Measurements from ENCODE around the gene KCNK1.

The KCNK1 gene

GRCh38 chr1:233707880-233708815 is 94.2 kb downstream of the KCNK1 start:
- DNase-seq = no peak

DNA sequence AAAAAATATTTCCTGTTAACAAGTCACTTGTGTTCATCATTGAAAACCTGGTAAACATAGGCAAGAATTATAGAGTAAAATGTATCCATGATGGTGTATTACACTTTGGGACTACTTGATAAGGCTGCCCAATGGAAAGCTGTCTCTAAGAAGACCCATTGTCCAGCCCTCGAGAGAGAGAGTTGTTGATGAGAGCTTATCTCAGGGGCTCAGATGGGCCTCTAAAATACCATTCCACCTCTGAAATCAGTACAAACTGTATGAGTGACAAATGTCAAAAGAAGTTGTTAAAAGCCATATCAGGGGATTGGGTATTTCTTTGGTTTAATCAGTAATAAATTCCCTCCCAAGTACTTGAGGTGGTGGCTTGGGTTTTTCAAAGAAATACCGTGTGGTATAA is 96.1 kb downstream of the KCNK1 start:
- DNase-seq = no peak

GRCh38 chr1:233710507-233710906 is 96.6 kb downstream of the KCNK1 start:
- DNase-seq = no peak

DNA sequence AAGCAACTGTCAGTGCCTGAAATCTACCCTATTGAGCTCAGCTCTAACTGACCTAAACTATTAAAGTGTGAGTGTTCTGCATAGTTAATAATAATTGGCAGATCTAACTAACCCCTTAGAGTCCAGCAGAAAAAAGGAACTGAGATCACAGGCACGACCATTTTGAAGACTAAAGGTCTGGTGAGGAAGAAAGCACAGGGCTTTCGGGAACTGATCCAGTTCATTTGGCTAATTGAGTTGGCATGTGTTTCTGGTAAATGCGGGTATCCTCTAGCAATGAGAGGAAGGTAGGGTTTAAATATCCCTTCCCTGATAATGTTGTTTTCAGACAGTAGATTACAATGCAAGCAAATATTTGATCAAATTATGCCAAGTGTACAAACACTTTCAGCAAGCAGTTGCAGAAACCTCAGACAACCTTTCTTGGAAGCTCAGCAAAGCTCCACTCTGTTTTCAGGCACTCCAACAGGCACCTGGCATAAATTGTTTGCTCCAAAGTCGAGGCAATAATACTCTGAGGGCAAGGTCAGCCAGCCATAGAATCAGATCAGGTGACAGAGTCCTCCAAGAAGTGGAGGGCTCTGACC is 100.8 kb downstream of the KCNK1 start:
- DNase-seq = no peak

- no peak for DNase-seq
Observed at GRCh38 chr1:233718057-233718456, 104.2 kb downstream of the KCNK1 start.

GRCh38 chr1:233719655-233720341 is 105.9 kb downstream of the KCNK1 start:
- DNase-seq = no peak

DNA sequence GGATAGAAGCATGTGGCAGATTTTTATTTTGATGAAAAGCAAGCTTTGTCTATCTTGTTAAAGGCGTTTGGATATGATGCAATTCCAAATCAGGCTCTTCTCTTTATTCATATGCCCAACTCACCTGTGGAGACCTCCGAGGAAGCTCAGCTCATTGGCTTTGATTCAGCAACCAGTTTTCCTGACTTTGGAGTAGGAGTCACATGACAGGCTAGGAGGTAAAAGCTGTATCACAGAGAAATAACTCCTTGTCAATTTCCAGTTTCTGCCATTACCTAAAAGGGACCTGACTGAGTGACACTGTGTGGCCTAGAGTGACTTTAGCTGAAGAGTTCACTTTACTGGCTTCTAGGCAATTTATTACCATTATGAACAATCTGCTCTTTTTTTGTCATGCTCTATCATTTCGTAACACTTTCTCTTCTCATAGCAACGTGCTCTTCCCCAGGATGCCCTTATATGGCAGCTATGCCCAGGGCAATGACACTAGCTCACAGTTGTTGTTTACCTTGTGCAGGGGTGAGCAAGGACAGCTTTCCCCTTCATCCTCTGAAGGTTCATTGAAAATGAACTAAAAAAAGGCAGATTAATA is 107.2 kb downstream of the KCNK1 start:
- no peak for DNase-seq

Measured in stimulated activated naive CD4-positive, alpha-beta T cell treated with Interleukin-2 at 50 U/mL for 16 hours (primary cell).